ENCODE measurements around the gene EPG5. TPM values are rescaled to one million over a fixed set of nuclear protein-coding genes. Genes with fewer than 3 reads are reported as not detected.

EPG5 gene
- polyA plus RNA-seq, 2 donors: 5.1 to 8.1 TPM

- H3K27me3 ChIP-seq (ENCODE audit: control insufficient read depth in 1 of 2, insufficient read depth in 2 of 2, low read length in 2 of 2): no peaks in the 10 kb centered on the region
- peaks cover 8 to 16% of the 10 kb centered on the region in 2 donors for H3K36me3 ChIP-seq (ENCODE audit: control insufficient read depth in 2 of 2, insufficient read depth in 2 of 2, low read length in 1 of 2)
- no peak overlapping the region for H3K27ac ChIP-seq (ENCODE audit: low read depth in 2 of 2, low read length in 1 of 2)
- 96 to 99% methylated on average over 5 of the region's 5 CpGs for WGBS, 2 donors
- H3K4me3 ChIP-seq (ENCODE audit: low read depth in 1 of 2, low read length in 2 of 2): no peak overlapping the region
- no peaks in the 10 kb centered on the region for H3K9me3 ChIP-seq (ENCODE audit: control insufficient read depth in 2 of 2, insufficient read depth in 1 of 2, low read depth in 1 of 2, low read length in 1 of 2)
- H3K4me1 ChIP-seq (ENCODE audit: control insufficient read depth in 2 of 2, insufficient read depth in 2 of 2, low read length in 1 of 2): no peaks in the 10 kb centered on the region
These were observed 101.7 kb downstream of the EPG5 start for GRCh38 chr18:45865466-45865865.

GRCh38 chr18:45864081-45864480 lies 103.0 kb downstream of the EPG5 start:
- H3K36me3 ChIP-seq (ENCODE audit: control insufficient read depth in 2 of 2, insufficient read depth in 2 of 2, low read length in 1 of 2): peaks cover 13 to 17% of the 10 kb centered on the region in 2 donors
- 96 to 98% methylated on average over 5 of the region's 5 CpGs for WGBS, 2 donors
- H3K27me3 ChIP-seq (ENCODE audit: control insufficient read depth in 1 of 2, insufficient read depth in 2 of 2, low read length in 2 of 2): no peaks in the 10 kb centered on the region
- no peak overlapping the region for H3K27ac ChIP-seq (ENCODE audit: low read depth in 2 of 2, low read length in 1 of 2)
- H3K4me3 ChIP-seq (ENCODE audit: low read depth in 1 of 2, low read length in 2 of 2): no peak overlapping the region
- no peaks in the 10 kb centered on the region for H3K4me1 ChIP-seq (ENCODE audit: control insufficient read depth in 2 of 2, insufficient read depth in 2 of 2, low read length in 1 of 2)
- no peaks in the 10 kb centered on the region for H3K9me3 ChIP-seq (ENCODE audit: control insufficient read depth in 2 of 2, insufficient read depth in 1 of 2, low read depth in 1 of 2, low read length in 1 of 2)

GRCh38 chr18:45863469-45863868 lies 103.7 kb downstream of the EPG5 start:
- Histone ChIP-seq H3K4me3 (ENCODE audit: low read depth in 1 of 2, low read length in 2 of 2) (no peak overlapping the region), H3K27ac (ENCODE audit: low read depth in 2 of 2, low read length in 1 of 2) (no peak overlapping the region), H3K36me3 (ENCODE audit: control insufficient read depth in 2 of 2, insufficient read depth in 2 of 2, low read length in 1 of 2) (peaks cover 13 to 19% of the 10 kb centered on the region in 2 donors), H3K9me3 (ENCODE audit: control insufficient read depth in 2 of 2, insufficient read depth in 1 of 2, low read depth in 1 of 2, low read length in 1 of 2) (no peaks in the 10 kb centered on the region), H3K27me3 (ENCODE audit: control insufficient read depth in 1 of 2, insufficient read depth in 2 of 2, low read length in 2 of 2) (no peaks in the 10 kb centered on the region), H3K4me1 (ENCODE audit: control insufficient read depth in 2 of 2, insufficient read depth in 2 of 2, low read length in 1 of 2) (no peaks in the 10 kb centered on the region)
- WGBS, 2 donors: 84 to 85% methylated on average over 1 of the region's 1 CpG

GRCh38 chr18:45861926-45862325 lies 105.2 kb downstream of the EPG5 start:
- H3K27ac ChIP-seq (ENCODE audit: low read depth in 2 of 2, low read length in 1 of 2): no peak overlapping the region
- no peak overlapping the region for H3K4me3 ChIP-seq (ENCODE audit: low read depth in 1 of 2, low read length in 2 of 2)
- WGBS, 2 donors: 97 to 100% methylated on average over 1 of the region's 1 CpG
- H3K36me3 ChIP-seq (ENCODE audit: control insufficient read depth in 2 of 2, insufficient read depth in 2 of 2, low read length in 1 of 2): peaks cover 17 to 28% of the 10 kb centered on the region in 2 donors
- no peaks in the 10 kb centered on the region for H3K4me1 ChIP-seq (ENCODE audit: control insufficient read depth in 2 of 2, insufficient read depth in 2 of 2, low read length in 1 of 2)
- no peaks in the 10 kb centered on the region for H3K27me3 ChIP-seq (ENCODE audit: control insufficient read depth in 1 of 2, insufficient read depth in 2 of 2, low read length in 2 of 2)
- H3K9me3 ChIP-seq (ENCODE audit: control insufficient read depth in 2 of 2, insufficient read depth in 1 of 2, low read depth in 1 of 2, low read length in 1 of 2): no peaks in the 10 kb centered on the region

- Histone ChIP-seq H3K36me3 (ENCODE audit: control insufficient read depth in 2 of 2, insufficient read depth in 2 of 2, low read length in 1 of 2) (peaks cover 17 to 26% of the 10 kb centered on the region in 2 donors), H3K4me3 (ENCODE audit: low read depth in 1 of 2, low read length in 2 of 2) (no peak overlapping the region), H3K27me3 (ENCODE audit: control insufficient read depth in 1 of 2, insufficient read depth in 2 of 2, low read length in 2 of 2) (no peaks in the 10 kb centered on the region), H3K9me3 (ENCODE audit: control insufficient read depth in 2 of 2, insufficient read depth in 1 of 2, low read depth in 1 of 2, low read length in 1 of 2) (no peaks in the 10 kb centered on the region), H3K27ac (ENCODE audit: low read depth in 2 of 2, low read length in 1 of 2) (no peak overlapping the region), H3K4me1 (ENCODE audit: control insufficient read depth in 2 of 2, insufficient read depth in 2 of 2, low read length in 1 of 2) (no peaks in the 10 kb centered on the region)
- WGBS, 2 donors: 88 to 91% methylated on average over 3 of the region's 3 CpGs
These were observed 106.2 kb downstream of the EPG5 start for GRCh38 chr18:45860971-45861370.

- WGBS, 2 donors: 84 to 96% methylated on average over 4 of the region's 4 CpGs
- no peaks in the 10 kb centered on the region for H3K4me1 ChIP-seq (ENCODE audit: control insufficient read depth in 2 of 2, insufficient read depth in 2 of 2, low read length in 1 of 2)
- no peak overlapping the region for H3K4me3 ChIP-seq (ENCODE audit: low read depth in 1 of 2, low read length in 2 of 2)
- peaks cover 17 to 24% of the 10 kb centered on the region in 2 donors for H3K36me3 ChIP-seq (ENCODE audit: control insufficient read depth in 2 of 2, insufficient read depth in 2 of 2, low read length in 1 of 2)
- H3K27me3 ChIP-seq (ENCODE audit: control insufficient read depth in 1 of 2, insufficient read depth in 2 of 2, low read length in 2 of 2): no peaks in the 10 kb centered on the region
- no peak overlapping the region for H3K27ac ChIP-seq (ENCODE audit: low read depth in 2 of 2, low read length in 1 of 2)
- no peaks in the 10 kb centered on the region for H3K9me3 ChIP-seq (ENCODE audit: control insufficient read depth in 2 of 2, insufficient read depth in 1 of 2, low read depth in 1 of 2, low read length in 1 of 2)
These were observed 106.6 kb downstream of the EPG5 start for GRCh38 chr18:45860492-45860891.

- Histone ChIP-seq H3K4me1 (ENCODE audit: control insufficient read depth in 2 of 2, insufficient read depth in 2 of 2, low read length in 1 of 2) (no peaks in the 10 kb centered on the region), H3K4me3 (ENCODE audit: low read depth in 1 of 2, low read length in 2 of 2) (no peak overlapping the region), H3K27me3 (ENCODE audit: control insufficient read depth in 1 of 2, insufficient read depth in 2 of 2, low read length in 2 of 2) (no peaks in the 10 kb centered on the region), H3K9me3 (ENCODE audit: control insufficient read depth in 2 of 2, insufficient read depth in 1 of 2, low read depth in 1 of 2, low read length in 1 of 2) (no peaks in the 10 kb centered on the region), H3K27ac (ENCODE audit: low read depth in 2 of 2, low read length in 1 of 2) (no peak overlapping the region), H3K36me3 (ENCODE audit: control insufficient read depth in 2 of 2, insufficient read depth in 2 of 2, low read length in 1 of 2) (peaks cover 10 to 27% of the 10 kb centered on the region in 2 donors)
- WGBS, 2 donors: 95 to 99% methylated on average over 3 of the region's 3 CpGs
These were observed 107.8 kb downstream of the EPG5 start for GRCh38 chr18:45859334-45859733.

GRCh38 chr18:45856531-45856930 lies 110.6 kb downstream of the EPG5 start:
- H3K9me3 ChIP-seq (ENCODE audit: control insufficient read depth in 2 of 2, insufficient read depth in 1 of 2, low read depth in 1 of 2, low read length in 1 of 2): no peaks in the 10 kb centered on the region
- peaks cover 10 to 30% of the 10 kb centered on the region in 2 donors for H3K36me3 ChIP-seq (ENCODE audit: control insufficient read depth in 2 of 2, insufficient read depth in 2 of 2, low read length in 1 of 2)
- H3K27me3 ChIP-seq (ENCODE audit: control insufficient read depth in 1 of 2, insufficient read depth in 2 of 2, low read length in 2 of 2): no peaks in the 10 kb centered on the region
- H3K4me3 ChIP-seq (ENCODE audit: low read depth in 1 of 2, low read length in 2 of 2): no peak overlapping the region
- no peak overlapping the region for H3K27ac ChIP-seq (ENCODE audit: low read depth in 2 of 2, low read length in 1 of 2)
- no peaks in the 10 kb centered on the region for H3K4me1 ChIP-seq (ENCODE audit: control insufficient read depth in 2 of 2, insufficient read depth in 2 of 2, low read length in 1 of 2)
- WGBS, 2 donors: 94 to 97% methylated on average over 4 of the region's 4 CpGs

GRCh38 chr18:45854036-45854586 lies 113.0 kb downstream of the EPG5 start:
- H3K36me3 ChIP-seq (ENCODE audit: control insufficient read depth in 2 of 2, insufficient read depth in 2 of 2, low read length in 1 of 2): peaks cover 10 to 39% of the 10 kb centered on the region in 2 donors
- no peak overlapping the region for H3K4me3 ChIP-seq (ENCODE audit: low read depth in 1 of 2, low read length in 2 of 2)
- WGBS, 2 donors: 95 to 98% methylated on average over 2 of the region's 2 CpGs

GRCh38 chr18:45852631-45853030 lies 114.5 kb downstream of the EPG5 start:
- H3K36me3 ChIP-seq (ENCODE audit: control insufficient read depth in 2 of 2, insufficient read depth in 2 of 2, low read length in 1 of 2): peaks cover 6 to 30% of the 10 kb centered on the region in 2 donors

More at GRCh38 chr18:45854036-45854586, 113.0 kb downstream of the EPG5 start:
- no peaks in the 10 kb centered on the region for H3K27me3 ChIP-seq (ENCODE audit: control insufficient read depth in 1 of 2, insufficient read depth in 2 of 2, low read length in 2 of 2)
- no peak overlapping the region for H3K27ac ChIP-seq (ENCODE audit: low read depth in 2 of 2, low read length in 1 of 2)
- no peaks in the 10 kb centered on the region for H3K4me1 ChIP-seq (ENCODE audit: control insufficient read depth in 2 of 2, insufficient read depth in 2 of 2, low read length in 1 of 2)
- no peaks in the 10 kb centered on the region for H3K9me3 ChIP-seq (ENCODE audit: control insufficient read depth in 2 of 2, insufficient read depth in 1 of 2, low read depth in 1 of 2, low read length in 1 of 2)

More at GRCh38 chr18:45852631-45853030, 114.5 kb downstream of the EPG5 start:
- Histone ChIP-seq H3K4me1 (ENCODE audit: control insufficient read depth in 2 of 2, insufficient read depth in 2 of 2, low read length in 1 of 2) (no peaks in the 10 kb centered on the region), H3K4me3 (ENCODE audit: low read depth in 1 of 2, low read length in 2 of 2) (no peak overlapping the region), H3K27ac (ENCODE audit: low read depth in 2 of 2, low read length in 1 of 2) (no peak overlapping the region), H3K27me3 (ENCODE audit: control insufficient read depth in 1 of 2, insufficient read depth in 2 of 2, low read length in 2 of 2) (no peaks in the 10 kb centered on the region), H3K9me3 (ENCODE audit: control insufficient read depth in 2 of 2, insufficient read depth in 1 of 2, low read depth in 1 of 2, low read length in 1 of 2) (no peaks in the 10 kb centered on the region)
- 86 to 91% methylated on average over 5 of the region's 5 CpGs for WGBS, 2 donors

Measured in esophagus (tissue), 2 donors.